Mucosa of descending colon (tissue), 3 donors: Measurements from ENCODE around the gene COL23A1. TPM values are rescaled to one million over a fixed set of nuclear protein-coding genes. Genes with fewer than 3 reads are reported as not detected.
A peak's percentile ranks its signal among the peaks of the same experiment; 100 is the strongest.

ENCODE experiments used
- ATAC-seq: fragments of 200-7000 bp; cut with Tn5 transposase; one replicate; pipeline ENCODE4 v1.9.1; 2020; ENCODE audit warnings: mild to moderate bottlenecking, moderate library complexity
- DNase-seq, 3 donors: peaks; one replicate each; pipeline ENCODE4 v3.0.0-alpha.2; 2020
- H3K36me3 ChIP-seq: fragments of 200-600 bp; one replicate; pipeline ENCODE4 v1.8.0; 2021; ENCODE audit warnings: low read depth, mild to moderate bottlenecking
- H3K4me1 ChIP-seq: fragments of 200-600 bp; one replicate; pipeline ENCODE4 v1.8.0; 2021; ENCODE audit warnings: low read depth, mild to moderate bottlenecking
- H3K4me3 ChIP-seq: fragments of 200-600 bp; one replicate; pipeline ENCODE4 v1.8.0; 2021; ENCODE audit warnings: mild to moderate bottlenecking
- H3K9me3 ChIP-seq: fragments of 200-600 bp; one replicate; pipeline ENCODE4 v1.8.0; 2021; ENCODE audit warnings: mild to moderate bottlenecking
- CTCF ChIP-seq: fragments of 200-600 bp; IDR thresholded peaks from one replicate; pipeline ENCODE4 v1.8.0; 2022; ENCODE audit warnings: antibody characterized with exemption, mild to moderate bottlenecking
- intact Hi-C, 2 donors: fragments of 100-400 bp; cut with DNase I in 1 of 2; cut with micrococcal nuclease in 1 of 2; formaldehyde crosslinking; loops; one replicate each; pipeline versions ENCODE4 v1.11.0 to v1.11.1; 2022; cut with DNase I, micrococcal nuclease
- total RNA-seq, 3 donors: library from RNA; stranded (reverse); fragmentation: NEBNext Ultra II Directional in 2 of 3; extraction: Animal tissue kit (Norgen Biotek cat#: 25700) in 2 of 3; gene quantifications; one replicate each; pipeline versions ENCODE4 v1.2.1 to v1.2.4, GENCODE V29; 2021 to 2023
- donor health status: DM: no; HTN: no; CAD: no; lungs with moderate emphysema.
- donor health status: DM: no; HTN: no; CAD: no.
- donor health status: DM: no; HTN: yes; CAD: no.

The COL23A1 gene
- total RNA-seq, 3 donors from 2014 or later, result 0.17 to 2.7 (median 0.43) TPM

DNA sequence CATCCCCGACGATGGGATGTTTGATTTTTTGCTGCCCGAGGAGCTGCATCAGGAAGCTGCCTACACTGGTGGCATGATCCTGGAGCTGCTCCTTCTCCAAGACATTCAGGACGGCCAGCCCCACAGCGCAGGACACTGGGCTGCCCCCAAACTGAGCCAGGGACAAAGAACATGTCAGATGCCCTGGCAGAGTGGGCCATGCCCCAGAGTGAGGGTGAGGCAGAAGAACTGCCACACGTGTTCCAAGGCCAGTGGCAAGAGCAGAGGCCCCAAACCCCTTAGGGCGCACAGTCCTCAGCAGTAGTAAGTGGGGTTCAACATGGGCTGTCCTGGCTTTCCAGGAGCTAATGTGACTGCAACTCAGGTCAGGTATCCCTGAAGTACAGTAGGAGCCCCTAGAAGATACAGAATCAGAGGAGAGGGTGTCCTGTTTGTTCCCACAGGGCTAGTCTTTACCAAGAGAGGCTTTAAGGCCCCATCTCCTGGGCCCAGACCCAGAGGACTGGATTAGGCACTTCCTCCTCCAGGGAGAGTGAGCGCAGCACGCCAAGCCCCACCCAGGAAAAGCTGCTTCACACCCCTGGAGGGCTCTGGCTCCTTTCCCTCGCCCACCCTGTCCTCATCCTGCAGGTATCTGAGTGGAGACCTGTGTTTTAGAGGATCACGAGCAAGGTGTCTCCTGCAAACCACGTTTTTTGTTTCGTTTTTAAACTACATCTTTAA lies 374.8 kb downstream of the COL23A1 start:
- peaks cover 51% of the 10 kb centered on the region for H3K4me1 ChIP-seq
- ATAC-seq, result peak; percentile 58
- no peak for TF ChIP-seq CTCF
- DNase-seq, result peak; percentile 71 to 74 (median 74)
- no peak overlapping the region for H3K4me3 ChIP-seq
- H3K36me3 ChIP-seq, result peaks cover 3% of the 10 kb centered on the region
- intact Hi-C loops, result no loop called here
- H3K9me3 ChIP-seq, result no peaks in the 10 kb centered on the region

GRCh38 chr5:178214160-178214803 lies 375.9 kb downstream of the COL23A1 start:
- H3K36me3 ChIP-seq, result peaks cover 3% of the 10 kb centered on the region
- DNase-seq (no peak), ATAC-seq (no peak)
- intact Hi-C loops, result no loop called here
- peaks cover 54% of the 10 kb centered on the region for H3K4me1 ChIP-seq
- no peak overlapping the region for H3K4me3 ChIP-seq
- TF ChIP-seq CTCF, result no peak
- no peaks in the 10 kb centered on the region for H3K9me3 ChIP-seq

- H3K4me3 ChIP-seq, result no peak overlapping the region
- peak in 2 of 3 donors; percentile 73 to 78 for DNase-seq
- no peaks in the 10 kb centered on the region for H3K9me3 ChIP-seq
- intact Hi-C loops, result no loop called here
- peaks cover 3% of the 10 kb centered on the region for H3K36me3 ChIP-seq
- peak; percentile 67 for ATAC-seq
- TF ChIP-seq CTCF, result no peak
- H3K4me1 ChIP-seq, result peaks cover 59% of the 10 kb centered on the region
Measured at GRCh38 chr5:178213748-178214151, 376.4 kb downstream of the COL23A1 start.

GRCh38 chr5:178213003-178213461 lies 377.2 kb downstream of the COL23A1 start:
- peaks cover 64% of the 10 kb centered on the region for H3K4me1 ChIP-seq
- peak in 1 of 3 donors; percentile 56 for DNase-seq
- peaks cover 3% of the 10 kb centered on the region for H3K36me3 ChIP-seq
- intact Hi-C loops, result no loop called here
- no peak overlapping the region for H3K4me3 ChIP-seq
- no peaks in the 10 kb centered on the region for H3K9me3 ChIP-seq
- peak; percentile 35 for ATAC-seq
- no peak for TF ChIP-seq CTCF

- no peak for TF ChIP-seq CTCF
- H3K4me3 ChIP-seq, result no peak overlapping the region
- ATAC-seq, result no peak
- peaks cover 65% of the 10 kb centered on the region for H3K4me1 ChIP-seq
- DNase-seq, result no peak
- H3K9me3 ChIP-seq, result no peaks in the 10 kb centered on the region
- peaks cover 3% of the 10 kb centered on the region for H3K36me3 ChIP-seq
- intact Hi-C loops, result no loop called here
Measured at GRCh38 chr5:178212241-178213002, 377.8 kb downstream of the COL23A1 start.
